Measurements from ENCODE around the gene RTBDN. TPM values are rescaled to one million over a fixed set of nuclear protein-coding genes. Genes with fewer than 3 reads are reported as not detected.
"Not testable (repeated sequence)": the region's sequence is repeated elsewhere in the genome, so short reads cannot be mapped to it uniquely, and the experiment has no call there.

Gene RTBDN
- total and polyA plus RNA-seq, 12 donors, result not detected

DNA sequence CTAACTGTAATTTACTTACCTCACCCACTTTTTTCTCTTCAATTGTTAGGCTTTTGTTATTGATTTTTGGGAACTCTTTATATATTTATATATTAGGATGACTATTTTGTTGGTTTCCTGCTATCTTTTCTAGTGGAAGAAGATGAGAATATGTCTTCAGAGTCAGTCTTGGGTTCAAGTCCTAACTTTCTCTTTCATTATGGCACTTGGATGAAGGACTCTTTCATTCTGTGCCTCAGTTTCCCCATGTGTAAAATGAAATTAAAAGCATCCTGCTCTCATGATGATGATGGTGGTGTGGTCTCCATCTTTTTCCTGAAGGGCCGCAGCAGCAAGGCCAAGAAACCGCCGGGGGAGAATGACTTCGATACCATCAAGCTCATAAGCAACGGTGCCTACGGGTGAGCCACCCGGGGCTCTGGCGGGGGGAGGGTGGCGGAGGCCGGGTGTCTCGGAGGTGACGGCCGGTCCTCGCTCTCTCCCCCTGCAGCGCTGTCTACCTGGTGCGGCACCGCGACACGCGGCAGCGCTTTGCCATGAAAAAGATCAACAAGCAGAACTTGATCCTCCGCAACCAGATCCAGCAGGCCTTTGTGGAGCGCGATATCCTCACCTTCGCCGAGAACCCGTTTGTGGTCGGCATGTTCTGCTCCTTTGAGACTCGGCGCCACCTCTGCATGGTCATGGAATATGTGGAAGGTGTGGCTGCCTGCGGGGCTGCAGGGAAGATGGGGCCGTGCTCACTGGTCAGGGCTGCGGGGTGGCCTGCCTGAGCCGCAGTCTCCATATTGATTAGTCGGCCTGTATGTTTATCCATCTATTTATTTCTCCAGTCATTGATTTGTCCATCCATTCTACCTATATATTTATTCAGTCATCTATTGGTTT, 23.9 kb upstream of the RTBDN start:
- H3K27ac ChIP-seq, result no peak overlapping the region
- 94% methylated on average over 35 of the region's 35 CpGs for WGBS, 2 donors
- H3K4me1 ChIP-seq, result no peaks in the 10 kb centered on the region
- TF ChIP-seq, protein P1, sequence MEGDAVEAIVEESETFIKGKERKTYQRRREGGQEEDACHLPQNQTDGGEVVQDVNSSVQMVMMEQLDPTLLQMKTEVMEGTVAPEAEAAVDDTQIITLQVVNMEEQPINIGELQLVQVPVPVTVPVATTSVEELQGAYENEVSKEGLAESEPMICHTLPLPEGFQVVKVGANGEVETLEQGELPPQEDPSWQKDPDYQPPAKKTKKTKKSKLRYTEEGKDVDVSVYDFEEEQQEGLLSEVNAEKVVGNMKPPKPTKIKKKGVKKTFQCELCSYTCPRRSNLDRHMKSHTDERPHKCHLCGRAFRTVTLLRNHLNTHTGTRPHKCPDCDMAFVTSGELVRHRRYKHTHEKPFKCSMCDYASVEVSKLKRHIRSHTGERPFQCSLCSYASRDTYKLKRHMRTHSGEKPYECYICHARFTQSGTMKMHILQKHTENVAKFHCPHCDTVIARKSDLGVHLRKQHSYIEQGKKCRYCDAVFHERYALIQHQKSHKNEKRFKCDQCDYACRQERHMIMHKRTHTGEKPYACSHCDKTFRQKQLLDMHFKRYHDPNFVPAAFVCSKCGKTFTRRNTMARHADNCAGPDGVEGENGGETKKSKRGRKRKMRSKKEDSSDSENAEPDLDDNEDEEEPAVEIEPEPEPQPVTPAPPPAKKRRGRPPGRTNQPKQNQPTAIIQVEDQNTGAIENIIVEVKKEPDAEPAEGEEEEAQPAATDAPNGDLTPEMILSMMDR (IDR thresholded peaks at IDR 0.05), result no peak
- intact Hi-C loops (cut with DNase I), result no loop called here
- peaks cover 0 to 24% (median 5%) of the 10 kb centered on the region in 11 donors for H3K9me3 ChIP-seq
- no peak for ATAC-seq
- no peaks in the 10 kb centered on the region for H3K36me3 ChIP-seq
- no peak overlapping the region for H3K4me3 ChIP-seq
- H3K27me3 ChIP-seq, result peaks cover 0 to 2% (median 0%) of the 10 kb centered on the region in 7 donors
- no peak for DNase-seq

DNA sequence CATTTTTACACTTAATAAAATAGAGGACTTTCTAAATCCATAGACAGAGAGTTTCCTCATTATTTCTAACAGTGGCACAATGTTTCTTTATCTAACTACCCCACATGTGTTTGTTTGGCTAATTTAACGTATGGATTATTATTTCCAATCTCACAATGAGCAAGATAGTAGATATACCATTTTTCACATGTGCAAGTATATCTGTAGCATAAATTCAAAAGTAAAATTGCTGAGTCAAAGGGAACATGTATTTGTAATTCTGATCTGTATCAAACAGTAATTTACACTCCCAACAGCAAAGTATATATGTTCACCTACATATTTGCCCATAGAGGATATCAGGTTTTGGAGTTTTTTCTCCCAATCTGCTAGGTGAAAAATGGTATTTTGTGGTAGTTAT, 22.3 kb upstream of the RTBDN start:
- intact Hi-C loops (cut with DNase I), result no loop called here
- no peak for DNase-seq
- no peak for ATAC-seq
- 71 to 81% methylated on average over 1 of the region's 1 CpG for WGBS, 2 donors
- peaks cover 0 to 24% (median 5%) of the 10 kb centered on the region in 11 donors for H3K9me3 ChIP-seq
- no peaks in the 10 kb centered on the region for H3K36me3 ChIP-seq
- H3K4me1 ChIP-seq, result no peaks in the 10 kb centered on the region
- H3K4me3 ChIP-seq, result no peak overlapping the region
- TF ChIP-seq, protein P1 (IDR thresholded peaks at IDR 0.05), result no peak
- no peak overlapping the region for H3K27ac ChIP-seq
- no peaks in the 10 kb centered on the region for H3K27me3 ChIP-seq

DNA sequence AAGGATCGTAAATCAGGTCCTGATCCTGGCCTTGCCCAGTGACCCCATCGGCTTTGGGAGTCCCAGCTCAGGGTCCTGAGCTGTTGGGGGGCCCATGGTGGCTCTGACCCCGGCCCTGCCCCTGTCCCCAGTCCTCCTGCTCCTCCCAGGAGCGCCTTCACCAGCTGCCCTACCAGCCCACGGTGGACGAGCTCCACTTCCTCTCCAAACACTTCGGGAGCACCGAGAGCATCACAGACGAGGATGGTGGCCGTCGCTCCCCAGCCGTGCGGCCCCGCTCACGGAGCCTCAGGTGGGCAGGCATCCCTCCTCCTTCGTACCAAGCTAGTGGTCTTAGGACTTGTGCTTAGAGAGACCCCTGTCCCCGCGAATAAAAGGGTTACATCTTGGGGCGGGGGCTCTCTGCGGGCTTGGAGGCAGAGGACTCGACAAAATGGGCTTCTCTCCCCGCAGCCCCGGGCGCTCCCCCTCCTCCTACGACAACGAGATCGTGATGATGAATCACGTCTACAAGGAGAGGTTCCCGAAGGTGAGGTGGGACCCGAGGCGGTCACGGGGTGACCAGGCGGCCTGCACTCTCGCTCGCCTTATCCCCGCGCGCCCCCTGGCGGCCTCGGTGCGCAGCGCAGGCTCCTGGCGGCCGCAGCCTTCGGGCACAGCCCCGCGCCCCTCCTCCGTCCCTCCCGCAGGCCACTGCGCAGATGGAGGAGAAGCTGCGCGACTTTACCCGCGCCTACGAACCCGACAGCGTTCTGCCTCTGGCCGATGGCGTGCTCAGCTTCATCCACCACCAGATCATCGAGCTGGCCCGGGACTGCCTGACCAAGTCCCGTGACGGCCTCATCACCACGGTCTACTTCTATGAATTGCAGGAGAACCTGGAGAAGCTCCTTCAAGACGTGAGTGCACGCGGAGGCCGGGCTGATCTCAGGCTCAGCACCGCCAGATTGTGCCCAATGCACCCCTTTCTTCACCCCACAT, 13.1 kb upstream of the RTBDN start:
- Histone ChIP-seq H3K4me1 (peaks cover 0 to 10% (median 5%) of the 10 kb centered on the region in 9 donors), H3K4me3 (peak overlapping the region in 8 of 10 donors; percentile 10 to 45 (median 26)), H3K27ac (no peak overlapping the region), H3K27me3 (peaks cover 0 to 49% (median 34%) of the 10 kb centered on the region in 7 donors), H3K36me3 (no peaks in the 10 kb centered on the region), H3K9me3 (no peaks in the 10 kb centered on the region)
- WGBS, 2 donors, result 14 to 15% methylated on average over 68 to 69 of the region's 69 CpGs
- peak; percentile 95 to 98 (median 96) for ATAC-seq
- intact Hi-C loops (cut with DNase I), result loop anchor here in 8 of 10 donors (2.0 to 10.0 kb wide), 9 partner anchors 73 to 285 kb away; partner anchors contain the start of gene HOOK2 (in 1 of the 8)
- peak; percentile 68 to 89 for DNase-seq
- TF ChIP-seq, protein P1 (IDR thresholded peaks at IDR 0.05), result peak; percentile 98 to 100 (median 99)

DNA sequence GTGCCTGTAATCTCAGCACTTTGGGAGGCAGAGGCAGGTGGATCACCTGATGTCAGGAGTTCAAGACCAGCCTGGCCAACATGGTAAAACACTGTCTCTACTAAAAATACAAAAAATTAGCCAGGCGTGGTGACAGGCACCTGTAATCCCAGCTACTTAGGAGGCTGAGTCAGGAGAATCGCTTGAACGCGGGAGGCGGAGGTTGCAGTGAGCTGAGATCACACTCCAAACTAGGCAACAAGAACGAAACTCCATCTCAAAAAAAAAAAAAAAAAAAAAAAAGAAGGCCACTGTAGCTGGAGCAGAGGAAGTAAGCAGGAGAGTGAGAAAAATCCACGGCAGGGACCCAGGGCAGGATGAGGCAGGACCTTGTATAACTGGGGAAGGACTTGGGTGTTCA, 12.2 kb upstream of the RTBDN start:
- not testable (repeated sequence) for H3K4me3 ChIP-seq, DNase-seq, ATAC-seq, H3K36me3 ChIP-seq, H3K27ac ChIP-seq, H3K9me3 ChIP-seq
- WGBS, 2 donors, result 84 to 87% methylated on average over 7 of the region's 7 CpGs
- peaks cover 0 to 57% (median 42%) of the 10 kb centered on the region in 7 donors for H3K27me3 ChIP-seq
- H3K4me1 ChIP-seq, result peaks cover 0 to 10% (median 5%) of the 10 kb centered on the region in 9 donors
- intact Hi-C loops (cut with DNase I), result loop anchor here in 8 of 10 donors (2.0 to 10.0 kb wide), 9 partner anchors 72 to 284 kb away; partner anchors contain the start of gene HOOK2 (in 1 of the 8)

Data from heart right ventricle (tissue), 16 donors.